NCI-H1417 treated with DMSO at 0.1 percent for 48 hours (cell line): ENCODE results near the gene HOXC9.
"Not testable (repeated sequence)": the region's sequence is repeated elsewhere in the genome, so short reads cannot be mapped to it uniquely, and the experiment has no call there.

Experiments
- DNase-seq: peaks from one replicate; lab custom pipeline; 2025; lab: John Stamatoyannopoulos, UW

The HOXC9 gene

DNA sequence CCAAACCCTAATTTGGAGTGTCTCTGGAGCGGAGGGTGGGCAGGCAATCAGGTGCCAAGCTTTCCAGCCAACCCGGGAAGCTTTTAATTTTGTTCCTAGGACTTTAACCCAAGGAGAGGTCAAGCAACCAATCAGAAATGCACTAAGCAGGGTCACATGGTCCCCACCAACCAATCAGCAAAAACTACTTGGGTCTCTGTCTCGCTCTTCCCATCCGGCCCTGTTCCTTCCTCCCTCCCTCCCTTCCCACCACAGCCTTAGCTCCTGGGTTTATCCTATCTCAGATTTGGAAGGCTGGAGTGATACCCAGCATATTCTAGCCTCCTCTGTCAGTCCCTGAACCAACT is 40.2 kb downstream of the HOXC9 start:
- DNase-seq: no peak

GRCh38 chr12:54040648-54041047 is 40.7 kb downstream of the HOXC9 start:
- DNase-seq: no peak

DNA sequence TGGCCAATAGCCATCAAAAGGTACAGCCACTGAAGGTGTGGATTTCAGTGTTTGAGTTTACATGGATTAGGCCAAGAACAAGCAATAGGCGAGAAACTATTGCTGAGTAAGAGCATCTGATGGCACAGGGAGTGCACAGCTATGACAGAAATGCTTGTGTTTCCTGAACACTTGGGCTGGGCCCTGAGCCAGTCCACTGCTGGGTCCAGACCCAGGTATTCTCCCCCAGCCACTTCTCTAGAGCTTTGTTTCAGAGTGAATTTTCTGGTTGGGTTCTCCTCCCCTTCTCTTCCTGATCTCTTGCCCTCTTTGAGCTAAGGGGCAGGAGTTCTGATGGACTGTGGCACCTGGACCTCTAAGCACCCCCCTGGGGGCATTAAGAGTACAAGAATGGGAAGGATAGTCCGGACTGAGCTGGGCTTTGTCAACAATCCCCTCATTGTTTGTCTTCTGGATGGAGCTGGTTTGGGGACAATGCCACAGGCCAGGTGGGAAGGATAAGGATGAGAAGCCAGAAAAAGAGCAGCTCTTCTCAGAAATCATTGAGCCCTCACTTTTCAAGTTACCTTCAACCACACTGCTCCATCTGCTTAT is 41.2 kb downstream of the HOXC9 start:
- no peak for DNase-seq

- DNase-seq: not testable (repeated sequence)
These were observed 42.1 kb downstream of the HOXC9 start for GRCh38 chr12:54042033-54042432.

GRCh38 chr12:54042970-54043853 is 43.3 kb downstream of the HOXC9 start:
- DNase-seq: no peak

GRCh38 chr12:54044425-54045103 is 44.6 kb downstream of the HOXC9 start:
- DNase-seq: no peak

GRCh38 chr12:54045401-54045800 is 45.4 kb downstream of the HOXC9 start:
- no peak for DNase-seq

DNA sequence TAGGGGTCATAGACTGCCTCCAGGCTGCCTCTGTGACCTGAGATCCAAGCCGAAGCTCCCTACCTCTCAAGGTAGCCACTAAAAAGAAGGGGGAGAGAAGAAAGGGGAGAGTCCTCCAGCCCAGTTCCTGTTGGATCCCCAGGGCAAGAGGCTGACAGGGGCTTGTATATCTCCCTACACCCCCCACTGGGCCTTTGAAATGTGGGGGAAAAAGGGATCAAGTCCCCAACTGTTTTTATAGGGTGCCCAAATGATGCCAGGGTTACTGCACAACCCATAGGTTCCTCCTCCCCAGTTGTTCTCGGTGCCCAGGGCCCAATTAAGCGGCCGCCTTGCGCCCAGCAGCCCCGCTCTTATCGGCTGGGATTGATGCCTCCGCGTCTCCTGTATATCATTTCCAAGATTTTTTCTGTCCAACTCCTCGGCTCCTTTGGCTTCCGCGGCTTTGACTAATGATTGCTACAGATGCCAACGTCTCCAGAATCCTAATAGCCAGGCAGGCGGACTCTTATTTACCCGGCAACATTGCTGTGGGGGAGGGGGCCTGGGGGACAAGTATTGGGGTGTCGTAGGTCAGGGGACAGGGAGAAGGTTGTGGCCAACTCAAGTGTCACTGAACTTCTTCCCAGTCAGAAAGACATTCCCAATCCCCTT is 46.0 kb downstream of the HOXC9 start:
- DNase-seq: no peak

- DNase-seq: no peak
These were observed 46.8 kb downstream of the HOXC9 start for GRCh38 chr12:54046809-54047159.

GRCh38 chr12:54047160-54047963 is 47.4 kb downstream of the HOXC9 start:
- DNase-seq: no peak

DNA sequence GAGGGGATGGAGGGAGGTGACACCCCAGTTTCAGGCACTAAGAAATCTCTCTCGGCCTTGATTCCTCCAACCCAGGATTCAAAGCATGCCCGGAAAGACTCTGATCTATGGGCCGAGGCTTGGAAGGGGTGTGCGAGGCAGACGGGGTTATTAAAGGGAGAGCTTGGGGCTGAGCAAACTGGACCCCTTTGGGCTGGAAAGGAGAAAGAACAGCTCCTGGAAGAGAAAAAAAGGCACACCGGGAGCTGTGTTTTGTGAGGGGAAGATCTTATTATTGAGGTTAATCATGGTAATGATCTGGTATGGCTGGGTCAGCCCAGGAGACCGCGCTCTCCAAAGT is 48.0 kb downstream of the HOXC9 start:
- no peak for DNase-seq

GRCh38 chr12:54048406-54049093 is 48.6 kb downstream of the HOXC9 start:
- DNase-seq: no peak

- DNase-seq: no peak
These were observed 49.1 kb downstream of the HOXC9 start for GRCh38 chr12:54049108-54049507.

DNA sequence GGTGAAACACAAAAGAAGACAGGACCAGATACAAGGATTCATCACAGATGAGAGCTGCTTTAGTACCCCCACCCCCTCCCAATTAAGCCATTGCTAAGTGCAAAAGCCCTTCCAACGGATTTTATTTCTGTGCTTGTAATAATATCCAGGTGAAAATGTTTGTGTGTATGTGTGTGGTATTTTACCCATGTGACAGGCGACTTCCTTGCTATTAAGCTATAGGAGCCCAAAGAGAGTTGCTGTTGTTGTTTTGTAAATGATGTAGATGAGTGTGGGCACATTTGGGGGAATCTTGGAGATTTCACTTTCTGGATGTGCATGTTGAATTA is 50.5 kb downstream of the HOXC9 start:
- DNase-seq: no peak

DNA sequence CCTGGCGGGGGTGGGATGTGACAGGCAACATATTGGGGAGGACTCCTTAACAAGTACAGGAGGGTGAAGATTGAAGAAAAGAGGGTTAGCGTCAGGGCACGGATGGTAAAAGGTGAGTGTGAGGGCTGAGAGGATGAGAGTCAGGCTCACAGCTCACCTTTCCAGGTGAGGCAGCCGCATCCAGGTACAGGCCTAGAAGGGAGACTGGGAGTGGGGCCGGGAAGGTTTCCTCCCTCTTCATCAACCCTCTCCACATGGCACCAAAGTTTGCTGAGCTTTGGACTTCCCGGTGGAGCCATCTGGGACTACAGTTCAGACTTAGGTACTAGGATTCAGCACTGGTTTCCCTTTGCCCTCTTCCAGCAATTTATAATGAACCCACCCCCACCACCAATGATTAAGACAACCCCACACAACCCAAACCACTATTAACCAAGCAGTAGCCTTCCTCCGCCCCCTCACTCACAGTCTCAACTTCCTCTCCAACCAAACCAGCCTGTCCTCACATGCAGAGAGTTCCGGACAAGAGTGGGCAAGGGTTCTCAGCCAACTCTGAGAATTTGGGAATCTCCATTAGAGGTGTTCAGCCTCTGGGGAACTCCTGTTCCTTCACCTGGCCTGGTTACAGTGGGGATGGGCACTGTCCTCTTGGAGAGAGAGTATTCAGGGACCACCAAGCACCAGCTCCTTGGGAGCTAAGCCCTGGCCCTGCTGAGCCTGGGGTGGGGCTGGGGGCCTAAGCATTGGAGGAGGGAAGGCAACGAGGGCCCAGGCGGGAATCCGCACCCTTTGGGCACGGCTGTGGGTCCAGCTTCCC is 51.3 kb downstream of the HOXC9 start:
- no peak for DNase-seq

DNA sequence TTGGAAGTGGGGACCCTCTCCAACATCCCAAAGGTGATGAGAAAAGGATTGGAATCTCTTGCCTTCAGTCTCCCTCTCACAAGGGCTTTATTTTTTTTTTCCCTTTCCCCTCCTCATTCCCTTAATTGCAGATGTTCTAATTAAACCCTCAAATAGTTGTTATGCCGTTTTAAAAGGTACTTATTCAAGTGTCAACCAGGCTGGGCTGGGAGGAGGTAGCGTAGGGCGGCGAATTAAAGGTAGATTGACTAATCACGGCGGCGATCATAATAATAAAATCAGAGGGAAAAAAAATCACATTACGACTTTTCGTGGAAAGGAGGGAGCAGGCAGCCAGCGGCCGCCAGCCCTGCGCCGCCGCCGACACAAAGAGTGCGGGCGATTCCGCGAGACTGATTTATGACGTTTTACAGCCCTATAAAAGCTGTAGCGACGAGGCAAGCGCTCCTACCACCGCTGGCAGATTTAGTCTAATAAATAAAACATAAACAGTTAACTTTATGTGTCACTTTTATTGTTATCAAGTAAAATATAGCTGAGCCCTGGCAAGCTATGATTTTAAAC is 52.0 kb downstream of the HOXC9 start:
- peak; percentile 35 for DNase-seq

DNA sequence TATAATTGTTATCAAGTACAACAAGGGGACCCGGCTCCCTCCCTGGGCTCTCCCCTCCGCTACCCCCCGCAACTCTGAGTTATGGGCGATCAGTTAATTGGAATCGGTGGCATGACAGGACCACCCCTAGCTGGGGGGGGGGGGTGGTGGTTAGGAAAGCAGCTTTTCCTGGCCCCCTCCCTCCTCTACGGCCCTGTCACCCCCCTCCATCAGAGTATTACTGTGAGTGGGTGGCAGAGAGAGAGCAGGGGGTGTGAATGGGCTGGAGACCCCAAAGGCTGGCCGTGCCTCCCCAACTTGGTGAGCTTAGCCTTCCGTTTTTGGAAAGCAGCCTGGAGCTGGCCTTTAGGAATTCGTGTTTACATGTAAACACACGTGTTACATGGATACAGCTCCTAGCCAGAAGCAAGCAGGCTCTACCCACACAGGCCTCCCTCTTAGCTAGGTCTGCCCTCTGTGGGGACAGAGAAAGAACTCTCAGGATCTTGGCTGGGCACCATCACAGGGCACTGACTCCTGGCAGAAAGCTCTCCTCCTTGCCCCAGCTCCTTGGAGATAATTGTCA is 52.6 kb downstream of the HOXC9 start:
- no peak for DNase-seq
